HG03060 (cell line): Measurements from ENCODE around the gene RPS6KA5.
"Not testable (repeated sequence)": the region's sequence is repeated elsewhere in the genome, so short reads cannot be mapped to it uniquely, and the experiment has no call there.

Source experiments
- ATAC-seq: cut with Tn5 transposase; IDR thresholded peaks from one replicate; pipeline ENCODE4 v1.9.1; 2021; ENCODE audit warnings: low read depth, moderate number of reproducible peaks; ENCODE audit not compliant: unreplicated experiment

RPS6KA5 gene

GRCh38 chr14:91068642-91069041, 8.2 kb upstream of the RPS6KA5 start:
- ATAC-seq = no peak

- ATAC-seq = no peak
These were observed 6.7 kb upstream of the RPS6KA5 start for GRCh38 chr14:91067186-91067585.

GRCh38 chr14:91065266-91065665, 4.8 kb upstream of the RPS6KA5 start:
- ATAC-seq = no peak

- ATAC-seq = no peak
These were observed 2.7 kb upstream of the RPS6KA5 start for GRCh38 chr14:91063119-91063518.

GRCh38 chr14:91062600-91062999, 2.2 kb upstream of the RPS6KA5 start:
- no peak for ATAC-seq

GRCh38 chr14:91061056-91061887, 831 bp upstream of the RPS6KA5 start:
- ATAC-seq = no peak

GRCh38 chr14:91059576-91060350, 678 bp downstream of the RPS6KA5 start:
- ATAC-seq = no peak

GRCh38 chr14:91058042-91058581, 2.3 kb downstream of the RPS6KA5 start:
- no peak for ATAC-seq

- no peak for ATAC-seq
These were observed 4.1 kb downstream of the RPS6KA5 start for GRCh38 chr14:91056361-91056760.

GRCh38 chr14:91055016-91055415, 5.4 kb downstream of the RPS6KA5 start:
- no peak for ATAC-seq

GRCh38 chr14:91048676-91049075, 11.8 kb downstream of the RPS6KA5 start:
- no peak for ATAC-seq

- no peak for ATAC-seq
These were observed 12.2 kb downstream of the RPS6KA5 start for GRCh38 chr14:91048265-91048664.

GRCh38 chr14:91047174-91047753, 13.2 kb downstream of the RPS6KA5 start:
- no peak for ATAC-seq

- no peak for ATAC-seq
These were observed 13.9 kb downstream of the RPS6KA5 start for GRCh38 chr14:91046488-91047072.

GRCh38 chr14:91041450-91041849, 19.0 kb downstream of the RPS6KA5 start:
- no peak for ATAC-seq

GRCh38 chr14:91040545-91040944, 19.9 kb downstream of the RPS6KA5 start:
- no peak for ATAC-seq

- no peak for ATAC-seq
These were observed 22.0 kb downstream of the RPS6KA5 start for GRCh38 chr14:91038439-91038838.

- no peak for ATAC-seq
These were observed 23.5 kb downstream of the RPS6KA5 start for GRCh38 chr14:91036741-91037469.

- no peak for ATAC-seq
These were observed 24.6 kb downstream of the RPS6KA5 start for GRCh38 chr14:91035855-91036254.

- not testable (repeated sequence) for ATAC-seq
These were observed 26.1 kb downstream of the RPS6KA5 start for GRCh38 chr14:91034379-91034778.
